HG03565 (cell line): ENCODE data around the gene CCDC82.
A peak's percentile ranks its signal among the peaks of the same experiment; 100 is the strongest.
"Not testable (repeated sequence)": the region's sequence is repeated elsewhere in the genome, so short reads cannot be mapped to it uniquely, and the experiment has no call there.

Experiments used
- ATAC-seq: cut with Tn5 transposase; IDR thresholded peaks from one replicate; pipeline ENCODE4 v1.9.1; 2021; ENCODE audit warnings: mild to moderate bottlenecking, moderate library complexity; ENCODE audit not compliant: unreplicated experiment

CCDC82 gene

GRCh38 chr11:96389720-96390487 is at the start of gene CCDC82, which contains the start of gene JRKL:
CCDC82 (minus strand) TSS chr11:96389912; CDS start chr11:96384747, 5,165 bp downstream.
JRKL (plus strand) TSS chr11:96390013; CDS start chr11:96390650, 637 bp downstream.
- peak; percentile 90 for ATAC-seq

DNA sequence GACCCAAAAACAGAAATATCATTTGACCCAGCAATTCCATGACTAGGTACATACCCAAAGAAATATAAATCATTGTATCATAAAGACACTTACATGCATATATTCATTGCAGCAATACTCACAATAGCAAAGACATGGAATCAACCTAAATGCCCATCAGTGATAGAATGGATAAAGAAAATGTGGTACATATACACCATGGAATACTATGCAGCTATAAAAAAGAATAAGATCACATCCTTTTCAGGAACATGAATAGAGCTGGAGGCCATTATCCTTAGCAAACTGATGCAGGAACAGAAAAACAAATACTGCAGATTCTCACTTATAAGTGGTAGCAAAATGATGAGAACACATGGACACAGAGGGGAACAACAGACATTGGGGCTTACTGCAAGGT is 42.9 kb upstream of the CCDC82 start:
- not testable (repeated sequence) for ATAC-seq

DNA sequence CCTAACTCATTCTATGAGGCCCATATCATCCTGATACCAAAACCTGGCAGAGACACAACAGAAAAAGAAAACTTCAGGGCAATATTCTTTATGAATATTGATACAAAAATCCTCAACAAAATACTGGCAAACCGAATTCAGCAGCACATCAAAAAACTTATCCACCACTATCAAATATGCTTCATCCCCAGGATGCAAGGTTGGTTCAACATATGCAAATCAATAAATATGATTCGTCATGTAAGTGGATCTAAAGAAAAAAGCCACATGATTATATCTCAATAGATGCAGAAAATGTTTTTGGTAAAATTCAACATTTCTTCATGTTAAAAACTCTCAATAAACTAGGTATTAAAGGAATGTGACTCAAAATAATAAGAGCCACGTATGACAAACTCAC is 41.0 kb upstream of the CCDC82 start:
- ATAC-seq, result no peak

GRCh38 chr11:96424693-96425092 is 35.0 kb upstream of the CCDC82 start:
- no peak for ATAC-seq

DNA sequence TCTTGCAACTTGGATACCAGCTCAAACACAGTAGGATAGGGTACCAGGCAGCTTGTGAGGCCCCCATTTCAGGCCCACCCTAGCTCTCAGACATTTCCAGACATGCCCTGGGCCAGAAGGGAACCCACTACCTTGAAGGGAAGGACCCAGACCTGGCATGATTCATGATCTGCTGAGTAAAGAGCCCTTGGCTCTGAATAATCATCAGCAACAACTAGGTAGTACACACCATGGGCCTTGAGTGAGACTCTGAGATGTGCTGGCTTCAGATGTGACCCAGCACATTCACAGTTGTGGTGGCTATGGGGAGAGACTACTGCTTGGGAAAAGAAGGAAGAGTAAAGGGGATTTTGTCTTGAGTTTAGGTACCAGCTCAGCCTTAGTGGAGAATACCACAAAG is 23.7 kb upstream of the CCDC82 start:
- ATAC-seq, result no peak

GRCh38 chr11:96412761-96413381 is 23.2 kb upstream of the CCDC82 start:
- no peak for ATAC-seq

GRCh38 chr11:96411412-96411811 is 21.7 kb upstream of the CCDC82 start:
- not testable (repeated sequence) for ATAC-seq

- no peak for ATAC-seq
Measured at GRCh38 chr11:96400697-96401096, 11.0 kb upstream of the CCDC82 start.

- ATAC-seq, result no peak
Measured at GRCh38 chr11:96397863-96398262, 8.2 kb upstream of the CCDC82 start.

DNA sequence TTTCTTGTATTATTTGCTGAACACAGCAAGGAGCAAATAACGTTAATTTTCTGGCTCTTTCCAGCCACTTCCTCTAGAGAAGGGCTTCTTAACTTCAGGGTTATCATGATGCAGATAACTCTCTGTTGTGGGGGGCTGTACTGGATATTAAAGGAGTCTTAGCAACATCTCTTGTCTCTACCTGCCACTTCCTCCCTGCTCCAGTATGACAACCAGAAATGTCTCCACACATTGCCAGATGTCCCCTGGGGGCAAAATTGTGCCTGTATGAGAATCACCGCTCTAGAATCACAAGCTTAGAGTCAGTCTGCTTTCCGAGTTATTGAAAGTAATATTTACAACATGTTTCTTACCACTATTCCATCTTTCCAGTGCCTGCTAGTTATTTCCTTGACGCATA is 6.9 kb upstream of the CCDC82 start:
- no peak for ATAC-seq

- ATAC-seq, result no peak
Measured at GRCh38 chr11:96394773-96395172, 5.1 kb upstream of the CCDC82 start.

GRCh38 chr11:96393753-96394348 is 4.1 kb upstream of the CCDC82 start:
- ATAC-seq, result no peak

GRCh38 chr11:96391698-96392307 is 2.1 kb upstream of the CCDC82 start:
- no peak for ATAC-seq

DNA sequence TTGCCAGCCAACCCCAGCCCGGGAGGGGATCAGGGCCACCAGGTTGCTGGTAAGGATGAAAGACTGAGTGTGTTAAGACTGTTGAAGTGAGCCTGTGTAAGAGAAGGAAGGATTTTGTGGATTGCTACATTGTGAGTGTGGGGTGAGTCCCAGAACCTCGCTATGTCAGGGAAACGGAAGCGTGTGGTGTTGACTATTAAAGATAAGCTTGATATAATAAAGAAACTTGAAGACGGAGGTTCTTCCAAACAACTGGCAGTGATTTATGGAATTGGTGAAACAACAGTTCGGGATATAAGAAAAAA is 728 bp upstream of the CCDC82 start:
- no peak for ATAC-seq

DNA sequence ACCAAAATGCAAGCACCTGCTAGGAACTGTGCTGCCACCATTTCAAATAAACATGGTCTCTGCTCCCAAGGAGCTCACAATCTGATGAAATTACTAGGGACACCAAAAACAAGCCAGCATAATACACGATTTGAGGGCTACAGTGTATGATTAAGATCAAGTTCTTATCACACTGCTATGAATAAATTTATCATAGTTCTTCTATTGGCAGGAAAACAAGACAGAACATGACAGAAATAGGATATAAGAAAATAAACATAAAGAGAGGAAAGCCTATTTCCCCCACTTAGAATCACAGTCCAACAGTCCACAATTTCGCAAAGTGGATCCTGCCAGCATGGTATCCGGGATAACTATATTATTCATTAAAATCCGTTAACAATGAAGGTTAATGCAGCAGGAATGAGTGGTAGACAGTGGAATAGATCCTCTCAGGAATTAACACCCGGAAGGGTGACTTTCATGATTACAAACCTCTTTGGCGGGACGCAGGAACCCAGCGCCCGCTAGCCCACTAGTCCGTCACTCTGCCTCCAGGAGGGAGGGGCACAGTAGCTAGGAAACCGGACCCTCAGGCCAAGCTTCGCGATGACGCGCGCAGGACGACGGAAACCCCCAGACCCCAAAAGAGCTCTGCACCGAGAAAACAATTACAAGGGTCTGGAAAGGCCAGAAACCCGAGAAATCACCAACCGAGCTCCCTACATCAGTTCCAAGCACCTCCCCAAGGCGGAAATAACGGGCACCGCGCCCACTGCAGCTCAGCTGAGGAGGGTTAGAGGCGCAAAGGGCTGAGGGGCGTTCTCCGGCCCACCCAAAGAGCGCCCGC is 607 bp downstream of the CCDC82 start:
- ATAC-seq, result peak; percentile 28

- ATAC-seq, result no peak
Measured at GRCh38 chr11:96385187-96385586, 4.5 kb downstream of the CCDC82 start.

DNA sequence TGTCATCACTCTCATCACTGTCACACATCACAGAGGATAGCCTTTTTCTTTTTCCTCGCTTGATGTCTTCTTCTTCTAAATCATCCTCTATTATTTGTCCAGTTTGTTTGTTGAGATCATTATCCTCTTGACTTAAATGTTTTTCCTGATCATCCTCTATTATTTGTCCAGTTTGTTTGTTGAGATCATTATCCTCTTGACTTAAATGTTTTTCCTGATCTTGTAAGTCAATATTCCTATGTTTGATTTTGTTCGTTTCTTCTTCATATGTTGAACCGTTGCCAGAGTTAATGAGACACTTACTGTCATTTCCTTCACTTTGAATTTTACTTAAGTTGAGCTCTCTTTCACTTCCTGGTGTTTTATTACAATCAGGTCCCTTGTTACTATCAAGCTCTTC is 5.6 kb downstream of the CCDC82 start:
- no peak for ATAC-seq

GRCh38 chr11:96376796-96377195 is 12.9 kb downstream of the CCDC82 start:
- no peak for ATAC-seq

DNA sequence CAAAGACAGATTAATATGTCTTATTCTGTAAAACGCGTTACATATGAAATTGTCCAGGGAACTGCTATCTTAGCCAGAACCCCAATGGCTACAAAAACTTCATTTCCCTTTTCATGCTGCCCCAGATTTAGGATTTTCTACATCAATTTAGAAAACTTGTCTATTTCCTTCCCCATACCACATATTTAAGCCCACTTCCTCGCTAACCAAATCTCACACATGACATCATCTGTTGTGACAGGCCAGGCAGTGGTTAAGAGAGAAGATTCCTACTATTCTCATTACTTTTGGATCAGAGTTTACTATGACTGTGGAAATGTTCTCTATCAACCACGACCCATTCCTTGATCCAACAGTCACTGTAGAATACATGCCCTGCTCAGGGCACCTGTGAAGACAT is 15.9 kb downstream of the CCDC82 start:
- no peak for ATAC-seq

- ATAC-seq, result no peak
Measured at GRCh38 chr11:96367342-96367741, 22.4 kb downstream of the CCDC82 start.

DNA sequence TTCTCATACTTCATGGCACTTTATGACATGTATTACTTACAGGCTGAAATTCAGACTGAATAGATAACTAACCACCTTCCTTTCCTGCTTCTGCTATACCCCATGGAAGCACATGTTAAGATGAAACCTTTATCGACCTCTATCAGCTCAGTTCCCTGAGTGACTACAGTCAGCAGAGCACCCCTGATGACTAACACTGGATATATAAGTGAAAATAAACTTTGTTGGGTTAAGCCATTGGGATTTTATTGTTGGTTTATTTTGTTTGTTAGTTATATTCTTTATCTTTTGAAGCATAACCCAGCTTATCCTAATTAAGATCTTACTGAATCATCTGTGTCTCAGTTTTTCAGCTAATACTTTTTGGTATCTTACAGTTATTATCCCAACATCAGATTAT is 23.7 kb downstream of the CCDC82 start:
- ATAC-seq, result no peak
